B cell (primary cell): ENCODE measurements around the gene ACKR1. TPM values are rescaled to one million over a fixed set of nuclear protein-coding genes. Genes with fewer than 3 reads are reported as not detected.

Experiments
- ATAC-seq: fragments of 200-7000 bp; cut with Tn5 transposase; one replicate; pipeline ENCODE4 v1.10.0; 2021; ENCODE audit warnings: low read depth, mild to moderate bottlenecking, moderate number of reproducible peaks, moderate library complexity
- CTCF ChIA-PET: fragments of 350-600 bp; sonication (Branson Sonifier 250); formaldehyde crosslinking; loops from one replicate; lab custom pipeline; 2021; ENCODE audit warnings: antibody characterized with exemption, inconsistent platforms; lab: Charles Lee
- POLR2A ChIA-PET: fragments of 350-600 bp; sonication (Branson Sonifier 250); formaldehyde crosslinking; loops from one replicate; lab custom pipeline; 2021; ENCODE audit warnings: antibody characterized with exemption; lab: Charles Lee
- DNase-seq: peaks from one replicate; pipeline ENCODE4 v3.0.0; 2013
- H2AFZ ChIP-seq: 2 replicates; pipeline ENCODE4 v1.6.1; 2012; ENCODE audit warnings: mild to moderate bottlenecking, low read depth, low read length; ENCODE audit not compliant: insufficient read depth, poor library complexity, severe bottlenecking
- H3K27ac ChIP-seq, 2 donors: 1 replicate in 1 of 2; 2 replicates in 1 of 2; pipeline ENCODE4 v1.5.1; 2012 to 2013; ENCODE audit warnings: low read length in 2 of 2, mild to moderate bottlenecking in 2 of 2, moderate library complexity in 1 of 2
- H3K27me3 ChIP-seq, 4 experiments: fragments of 200-600 bp in 1 of 4; sonication (generic) in 1 of 4; replicated peaks in 1 of 4; 1 replicate in 2 of 4; 2 replicates in 2 of 4; pipeline versions ENCODE4 v1.6.1 to v1.7.0; 2013 to 2016; ENCODE audit warnings: low read length in 3 of 4, mild to moderate bottlenecking in 2 of 4, mixed read lengths in 1 of 4, moderate library complexity in 1 of 4; ENCODE audit not compliant: insufficient read depth in 4 of 4, control insufficient read depth in 3 of 4; ENCODE audit errors: control extremely low read depth in 1 of 4
- H3K36me3 ChIP-seq, 2 experiments: replicated peaks in 1 of 2; 1 replicate in 1 of 2; 2 replicates in 1 of 2; pipeline versions ENCODE4 v1.6.1 to v1.7.1; 2013; ENCODE audit warnings: low read length in 1 of 2; ENCODE audit not compliant: insufficient read depth in 2 of 2, control insufficient read depth in 1 of 2; ENCODE audit errors: control extremely low read depth in 1 of 2, extremely low read depth in 1 of 2
- H3K4me1 ChIP-seq, 2 donors: fragments of 200-600 bp in 1 of 2; sonication (generic) in 1 of 2; 1 replicate in 1 of 2; 2 replicates in 1 of 2; pipeline versions ENCODE4 v1.5.1 to v1.6.1; 2013 to 2017; ENCODE audit warnings: low read length in 2 of 2; ENCODE audit not compliant: control insufficient read depth in 2 of 2, insufficient read depth in 2 of 2
- H3K4me2 ChIP-seq: replicated peaks from 2 replicates; pipeline ENCODE3; 2012; ENCODE audit warnings: mild to moderate bottlenecking, low read depth, low read length; ENCODE audit not compliant: poor library complexity, severe bottlenecking
- H3K4me3 ChIP-seq, 5 experiments: fragments of 200-600 bp in 1 of 5; sonication (generic) in 1 of 5; 1 replicate in 3 of 5; 2 replicates in 2 of 5; pipeline versions ENCODE4 v1.5.1 to v1.7.0; 2011 to 2016; ENCODE audit warnings: low read length in 4 of 5, mild to moderate bottlenecking in 4 of 5, low read depth in 2 of 5, control low read depth in 1 of 5, moderate library complexity in 1 of 5; ENCODE audit not compliant: insufficient read depth in 1 of 5; ENCODE audit errors: control extremely low read depth in 1 of 5, extremely low read depth in 1 of 5
- H3K79me2 ChIP-seq: fragments of 200-600 bp; sonication (generic); one replicate; pipeline ENCODE4 v1.6.0; 2016; ENCODE audit warnings: low read length; ENCODE audit not compliant: control insufficient read depth, insufficient read depth
- H3K9ac ChIP-seq: fragments of 200-600 bp; sonication (generic); 2 replicates; pipeline ENCODE4 v1.6.1; 2017; ENCODE audit warnings: mild to moderate bottlenecking, low read length, moderate library complexity
- H3K9me3 ChIP-seq, 3 donors: one replicate each; pipeline versions ENCODE4 v1.6.1 to v1.7.1; 2013; ENCODE audit warnings: low read length in 2 of 3; ENCODE audit not compliant: control insufficient read depth in 2 of 3, insufficient read depth in 1 of 3; ENCODE audit errors: control extremely low read depth in 1 of 3
- H4K20me1 ChIP-seq: 2 replicates; pipeline ENCODE4 v1.6.0; 2012; ENCODE audit warnings: mild to moderate bottlenecking, low read length; ENCODE audit not compliant: insufficient read depth, control insufficient read depth, poor library complexity, severe bottlenecking
- H3K27ac Mint-ChIP-seq: one replicate; pipeline ENCODE4 v1.8.0; 2021; ENCODE audit warnings: mixed read lengths
- H3K27me3 Mint-ChIP-seq: one replicate; pipeline ENCODE4 v1.8.0; 2021; ENCODE audit warnings: mixed read lengths
- H3K4me1 Mint-ChIP-seq: one replicate; pipeline ENCODE4 v1.8.0; 2021; ENCODE audit warnings: mixed read lengths
- H3K4me3 Mint-ChIP-seq: one replicate; pipeline ENCODE4 v1.8.0; 2021; ENCODE audit warnings: mixed read lengths
- H3K9me3 Mint-ChIP-seq: one replicate; pipeline ENCODE4 v1.8.0; 2022; ENCODE audit warnings: mixed read lengths; ENCODE audit not compliant: insufficient read depth
- CTCF ChIP-seq: fragments of 200-600 bp; IDR thresholded peaks from one replicate; pipeline ENCODE4 v1.8.0; 2022; ENCODE audit warnings: antibody characterized with exemption, mild to moderate bottlenecking
- EZH2 ChIP-seq: IDR thresholded peaks from 2 replicates; pipeline ENCODE4 v1.6.1; 2012; ENCODE audit warnings: borderline replicate concordance, low read depth, mild to moderate bottlenecking, moderate library complexity, low read length; ENCODE audit not compliant: insufficient read depth, poor library complexity, severe bottlenecking
- WGBS: methylation state at CpG from one replicate; pipeline ENCODE4 v1.1.5; 2013; ENCODE audit warnings: missing lambda C conversion rate; ENCODE audit not compliant: insufficient coverage; 5-methylcytosine and 5-hydroxymethylcytosine counted together
- intact Hi-C: fragments of 100-400 bp; cut with micrococcal nuclease; formaldehyde crosslinking; loops from one replicate; pipeline ENCODE4 v1.10.0; 2022
- polyA plus RNA-seq: library from polyadenylated mRNA; depleted of rRNA; stranded (reverse); fragments of >200 nt; gene quantifications from 2 replicates; pipeline ENCODE4 v1.2.3, GENCODE V29; 2012
- total RNA-seq, 2 donors: library from RNA; stranded (reverse); fragments of 120-200 nt in 1 of 2; gene quantifications; 1 replicate in 1 of 2; 2 replicates in 1 of 2; pipeline versions ENCODE4 v1.2.3 to v1.2.4, GENCODE V29; 2013 to 2022

Gene ACKR1
- total and polyA plus RNA-seq, 2 donors (not counting 1 experiment from before 2014, with no cell fraction given) = 0.04 TPM; not detected in 1

- Mint-ChIP-seq H3K4me1 (peaks cover 2% of the 10 kb centered on the region), H3K27me3 (peaks cover 54% of the 10 kb centered on the region), H3K4me3 (no peak overlapping the region), H3K27ac (no peak overlapping the region), H3K9me3 (no peaks in the 10 kb centered on the region)
- Histone ChIP-seq H3K9me3 (no peaks in the 10 kb centered on the region), H3K36me3 (no peaks in the 10 kb centered on the region), H3K4me2 (no peak overlapping the region), H3K79me2 (no peaks in the 10 kb centered on the region), H3K4me3 (no peak overlapping the region), H2AFZ (no peak overlapping the region), H3K27ac (no peak overlapping the region), H4K20me1 (no peaks in the 10 kb centered on the region), H3K27me3 (peaks cover 0 to 25% (median 7%) of the 10 kb centered on the region in 4 experiments), H3K9ac (no peak overlapping the region), H3K4me1 (peaks cover 0 to 3% of the 10 kb centered on the region in 2 donors)
- ChIA-PET POLR2A (no interaction called here), CTCF (interaction anchor here (0.5 to 10.7 kb wide), 33 partner anchors 10 to 1236 kb away, joined by 3 to 240 read pairs (median 5); partner anchors contain the start of genes ACKR1 and CADM3)
- 20% methylated on average over 2 of the region's 5 CpGs for WGBS
- DNase-seq = peak; percentile 64
- ATAC-seq = peak; percentile 73
- TF ChIP-seq EZH2 = no peak
- TF ChIP-seq CTCF = peak; percentile 98
- intact Hi-C loops = loop anchor here (5.0 kb wide), 1 partner anchor 678 kb away; no protein-coding TSS in a partner anchor
These were observed 9.6 kb downstream of the ACKR1 start for GRCh38 chr1:159214149-159214760.
